ENCODE results near the gene ARHGEF25.

GRCh38 chr12:57618966-57619433, 7.8 kb downstream of the ARHGEF25 start:
- no peak for TF ChIP-seq POLR2AphosphoS5 (IDR thresholded peaks at IDR 0.05; ENCODE audit: low read depth, low read length)
- TF ChIP-seq TAF1 (IDR thresholded peaks at IDR 0.05; ENCODE audit: borderline replicate concordance, insufficient read depth, low read length) = no peak
- TF ChIP-seq FOXP2 (optimal IDR thresholded peaks at IDR 0.05; ENCODE audit: borderline replicate concordance, extremely low read depth, extremely low read length, insufficient read depth) = no peak
- no peak for TF ChIP-seq REST (IDR thresholded peaks at IDR 0.05; ENCODE audit: insufficient read depth in 1 of 2, low read depth in 2 of 2, low read length in 2 of 2)

All from PFSK-1 (cell line).